B cell (primary cell): Measurements from ENCODE around the gene SPRY4. TPM values are rescaled to one million over a fixed set of nuclear protein-coding genes. Genes with fewer than 3 reads are reported as not detected.
A peak's percentile ranks its signal among the peaks of the same experiment; 100 is the strongest.

ENCODE experiments used
- ATAC-seq: fragments of 200-7000 bp; cut with Tn5 transposase; one replicate; pipeline ENCODE4 v1.10.0; 2021; ENCODE audit warnings: low read depth, mild to moderate bottlenecking, moderate number of reproducible peaks, moderate library complexity
- CTCF ChIA-PET: fragments of 350-600 bp; sonication (Branson Sonifier 250); formaldehyde crosslinking; loops from one replicate; lab custom pipeline; 2021; ENCODE audit warnings: antibody characterized with exemption, inconsistent platforms; lab: Charles Lee
- POLR2A ChIA-PET: fragments of 350-600 bp; sonication (Branson Sonifier 250); formaldehyde crosslinking; loops from one replicate; lab custom pipeline; 2021; ENCODE audit warnings: antibody characterized with exemption; lab: Charles Lee
- DNase-seq: peaks from one replicate; pipeline ENCODE4 v3.0.0; 2013
- H2AFZ ChIP-seq: 2 replicates; pipeline ENCODE4 v1.6.1; 2012; ENCODE audit warnings: mild to moderate bottlenecking, low read depth, low read length; ENCODE audit not compliant: insufficient read depth, poor library complexity, severe bottlenecking
- H3K27ac ChIP-seq, 2 donors: 1 replicate in 1 of 2; 2 replicates in 1 of 2; pipeline ENCODE4 v1.5.1; 2012 to 2013; ENCODE audit warnings: low read length in 2 of 2, mild to moderate bottlenecking in 2 of 2, moderate library complexity in 1 of 2
- H3K27me3 ChIP-seq, 4 experiments: fragments of 200-600 bp in 1 of 4; sonication (generic) in 1 of 4; replicated peaks in 1 of 4; 1 replicate in 2 of 4; 2 replicates in 2 of 4; pipeline versions ENCODE4 v1.6.1 to v1.7.0; 2013 to 2016; ENCODE audit warnings: low read length in 3 of 4, mild to moderate bottlenecking in 2 of 4, mixed read lengths in 1 of 4, moderate library complexity in 1 of 4; ENCODE audit not compliant: insufficient read depth in 4 of 4, control insufficient read depth in 3 of 4; ENCODE audit errors: control extremely low read depth in 1 of 4
- H3K36me3 ChIP-seq, 2 experiments: replicated peaks in 1 of 2; 1 replicate in 1 of 2; 2 replicates in 1 of 2; pipeline versions ENCODE4 v1.6.1 to v1.7.1; 2013; ENCODE audit warnings: low read length in 1 of 2; ENCODE audit not compliant: insufficient read depth in 2 of 2, control insufficient read depth in 1 of 2; ENCODE audit errors: control extremely low read depth in 1 of 2, extremely low read depth in 1 of 2
- H3K4me1 ChIP-seq, 2 donors: fragments of 200-600 bp in 1 of 2; sonication (generic) in 1 of 2; 1 replicate in 1 of 2; 2 replicates in 1 of 2; pipeline versions ENCODE4 v1.5.1 to v1.6.1; 2013 to 2017; ENCODE audit warnings: low read length in 2 of 2; ENCODE audit not compliant: control insufficient read depth in 2 of 2, insufficient read depth in 2 of 2
- H3K4me2 ChIP-seq: replicated peaks from 2 replicates; pipeline ENCODE3; 2012; ENCODE audit warnings: mild to moderate bottlenecking, low read depth, low read length; ENCODE audit not compliant: poor library complexity, severe bottlenecking
- H3K4me3 ChIP-seq, 5 experiments: fragments of 200-600 bp in 1 of 5; sonication (generic) in 1 of 5; 1 replicate in 3 of 5; 2 replicates in 2 of 5; pipeline versions ENCODE4 v1.5.1 to v1.7.0; 2011 to 2016; ENCODE audit warnings: low read length in 4 of 5, mild to moderate bottlenecking in 4 of 5, low read depth in 2 of 5, control low read depth in 1 of 5, moderate library complexity in 1 of 5; ENCODE audit not compliant: insufficient read depth in 1 of 5; ENCODE audit errors: control extremely low read depth in 1 of 5, extremely low read depth in 1 of 5
- H3K79me2 ChIP-seq: fragments of 200-600 bp; sonication (generic); one replicate; pipeline ENCODE4 v1.6.0; 2016; ENCODE audit warnings: low read length; ENCODE audit not compliant: control insufficient read depth, insufficient read depth
- H3K9ac ChIP-seq: fragments of 200-600 bp; sonication (generic); 2 replicates; pipeline ENCODE4 v1.6.1; 2017; ENCODE audit warnings: mild to moderate bottlenecking, low read length, moderate library complexity
- H3K9me3 ChIP-seq, 3 donors: one replicate each; pipeline versions ENCODE4 v1.6.1 to v1.7.1; 2013; ENCODE audit warnings: low read length in 2 of 3; ENCODE audit not compliant: control insufficient read depth in 2 of 3, insufficient read depth in 1 of 3; ENCODE audit errors: control extremely low read depth in 1 of 3
- H4K20me1 ChIP-seq: 2 replicates; pipeline ENCODE4 v1.6.0; 2012; ENCODE audit warnings: mild to moderate bottlenecking, low read length; ENCODE audit not compliant: insufficient read depth, control insufficient read depth, poor library complexity, severe bottlenecking
- H3K27ac Mint-ChIP-seq: one replicate; pipeline ENCODE4 v1.8.0; 2021; ENCODE audit warnings: mixed read lengths
- H3K27me3 Mint-ChIP-seq: one replicate; pipeline ENCODE4 v1.8.0; 2021; ENCODE audit warnings: mixed read lengths
- H3K4me1 Mint-ChIP-seq: one replicate; pipeline ENCODE4 v1.8.0; 2021; ENCODE audit warnings: mixed read lengths
- H3K4me3 Mint-ChIP-seq: one replicate; pipeline ENCODE4 v1.8.0; 2021; ENCODE audit warnings: mixed read lengths
- H3K9me3 Mint-ChIP-seq: one replicate; pipeline ENCODE4 v1.8.0; 2022; ENCODE audit warnings: mixed read lengths; ENCODE audit not compliant: insufficient read depth
- CTCF ChIP-seq: fragments of 200-600 bp; IDR thresholded peaks from one replicate; pipeline ENCODE4 v1.8.0; 2022; ENCODE audit warnings: antibody characterized with exemption, mild to moderate bottlenecking
- EZH2 ChIP-seq: IDR thresholded peaks from 2 replicates; pipeline ENCODE4 v1.6.1; 2012; ENCODE audit warnings: borderline replicate concordance, low read depth, mild to moderate bottlenecking, moderate library complexity, low read length; ENCODE audit not compliant: insufficient read depth, poor library complexity, severe bottlenecking
- WGBS: methylation state at CpG from one replicate; pipeline ENCODE4 v1.1.5; 2013; ENCODE audit warnings: missing lambda C conversion rate; ENCODE audit not compliant: insufficient coverage; 5-methylcytosine and 5-hydroxymethylcytosine counted together
- intact Hi-C: fragments of 100-400 bp; cut with micrococcal nuclease; formaldehyde crosslinking; loops from one replicate; pipeline ENCODE4 v1.10.0; 2022
- polyA plus RNA-seq: library from polyadenylated mRNA; depleted of rRNA; stranded (reverse); fragments of >200 nt; gene quantifications from 2 replicates; pipeline ENCODE4 v1.2.3, GENCODE V29; 2012
- total RNA-seq, 2 donors: library from RNA; stranded (reverse); fragments of 120-200 nt in 1 of 2; gene quantifications; 1 replicate in 1 of 2; 2 replicates in 1 of 2; pipeline versions ENCODE4 v1.2.3 to v1.2.4, GENCODE V29; 2013 to 2022

Gene SPRY4
- total and polyA plus RNA-seq, 2 donors (not counting 1 experiment from before 2014, with no cell fraction given) = 0.06 TPM; not detected in 1

- WGBS = no CpG with 5 or more reads among the region's 14 CpGs
- Histone ChIP-seq H2AFZ (peak overlapping the region; percentile 89), H3K9ac (peak overlapping the region; percentile 81), H3K9me3 (peaks cover 0 to 11% (median 0%) of the 10 kb centered on the region in 3 donors), H3K4me3 (peak overlapping the region; percentile 41 to 86 (median 64)), H3K27ac (peak overlapping the region; percentile 28 to 83), H3K4me1 (peaks cover 40 to 44% of the 10 kb centered on the region in 2 donors), H3K27me3 (peaks cover 0 to 27% (median 10%) of the 10 kb centered on the region in 4 experiments), H3K36me3 (no peaks in the 10 kb centered on the region), H4K20me1 (no peaks in the 10 kb centered on the region), H3K79me2 (no peaks in the 10 kb centered on the region), H3K4me2 (peak overlapping the region; percentile 98)
- Mint-ChIP-seq H3K4me3 (peak overlapping the region; percentile 86), H3K9me3 (no peaks in the 10 kb centered on the region), H3K27me3 (peaks cover 9% of the 10 kb centered on the region), H3K27ac (peak overlapping the region; percentile 75), H3K4me1 (peaks cover 47% of the 10 kb centered on the region)
- TF ChIP-seq EZH2 = no peak
- TF ChIP-seq CTCF = no peak
- DNase-seq (no peak), ATAC-seq (no peak)
- CTCF ChIA-PET = interaction anchor here (0.7 kb wide), 1 partner anchor 76 kb away, joined by 3 read pairs; no protein-coding TSS in a partner anchor
- intact Hi-C loops = loop anchor here (2.0 to 10.0 kb wide), 3 partner anchors 62 to 1048 kb away; partner anchors contain the start of genes GNPDA1 and NR3C1
- POLR2A ChIA-PET = no interaction called here
Observed at GRCh38 chr5:142356349-142356715, 31.5 kb upstream of the SPRY4 start.

- H3K79me2 ChIP-seq = no peaks in the 10 kb centered on the region
- H3K27ac ChIP-seq = no peak overlapping the region
- ATAC-seq (no peak), DNase-seq (no peak)
- POLR2A ChIA-PET = no interaction called here
- Mint-ChIP-seq H3K4me3 (no peak overlapping the region), H3K27me3 (peaks cover 9% of the 10 kb centered on the region), H3K27ac (no peak overlapping the region), H3K9me3 (no peaks in the 10 kb centered on the region), H3K4me1 (peaks cover 22% of the 10 kb centered on the region)
- H4K20me1 ChIP-seq = no peaks in the 10 kb centered on the region
- peaks cover 0 to 18% (median 0%) of the 10 kb centered on the region in 3 donors for H3K9me3 ChIP-seq
- no peak overlapping the region for H2AFZ ChIP-seq
- no peaks in the 10 kb centered on the region for H3K36me3 ChIP-seq
- no peak overlapping the region for H3K4me2 ChIP-seq
- CTCF ChIA-PET = no interaction called here
- 91% methylated on average over 3 of the region's 4 CpGs for WGBS
- H3K9ac ChIP-seq = no peak overlapping the region
- no peak for TF ChIP-seq CTCF
- no peak for TF ChIP-seq EZH2
- intact Hi-C loops = loop anchor here (10.0 kb wide), 2 partner anchors 338 to 1052 kb away; partner anchors contain the start of genes GNPDA1 and NR3C1
- H3K4me1 ChIP-seq = peaks cover 18 to 21% of the 10 kb centered on the region in 2 donors
- no peak overlapping the region for H3K4me3 ChIP-seq
- peaks cover 0 to 19% (median 9%) of the 10 kb centered on the region in 4 experiments for H3K27me3 ChIP-seq
Observed at GRCh38 chr5:142353071-142353472, 28.3 kb upstream of the SPRY4 start.
